ENCODE measurements around the gene FAM120B.
"Not testable (repeated sequence)": the region's sequence is repeated elsewhere in the genome, so short reads cannot be mapped to it uniquely, and the experiment has no call there.

The FAM120B gene

GRCh38 chr6:170297576-170298330 lies 8.8 kb upstream of the FAM120B start:
- no peak for DNase-seq (ENCODE audit: low read depth in 2 of 2)

GRCh38 chr6:170298688-170299087 lies 7.9 kb upstream of the FAM120B start:
- no peak for DNase-seq (ENCODE audit: low read depth in 2 of 2)

DNA sequence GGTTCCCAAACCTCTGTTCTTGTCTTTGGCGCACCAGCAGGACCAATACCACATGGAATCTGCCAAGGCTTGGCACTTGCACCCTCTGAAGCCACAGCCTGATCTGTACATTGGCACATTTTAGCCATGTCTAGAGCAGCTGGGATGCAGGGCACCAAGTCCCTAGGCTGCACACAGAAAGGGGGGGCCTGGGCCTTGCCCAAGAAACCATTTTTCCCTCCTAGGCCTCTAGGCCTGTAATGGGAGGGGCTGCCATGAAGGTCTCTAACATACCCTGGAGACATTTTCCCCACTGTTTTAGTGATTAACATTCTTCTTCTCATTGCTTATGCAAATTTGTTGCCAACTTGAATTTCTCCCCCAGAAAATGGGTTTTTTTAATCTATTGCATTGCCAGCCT lies 5.4 kb upstream of the FAM120B start:
- no peak for DNase-seq (ENCODE audit: low read depth in 2 of 2)

- DNase-seq (ENCODE audit: low read depth in 2 of 2): no peak
These were observed 694 bp upstream of the FAM120B start for GRCh38 chr6:170305805-170306323.

DNA sequence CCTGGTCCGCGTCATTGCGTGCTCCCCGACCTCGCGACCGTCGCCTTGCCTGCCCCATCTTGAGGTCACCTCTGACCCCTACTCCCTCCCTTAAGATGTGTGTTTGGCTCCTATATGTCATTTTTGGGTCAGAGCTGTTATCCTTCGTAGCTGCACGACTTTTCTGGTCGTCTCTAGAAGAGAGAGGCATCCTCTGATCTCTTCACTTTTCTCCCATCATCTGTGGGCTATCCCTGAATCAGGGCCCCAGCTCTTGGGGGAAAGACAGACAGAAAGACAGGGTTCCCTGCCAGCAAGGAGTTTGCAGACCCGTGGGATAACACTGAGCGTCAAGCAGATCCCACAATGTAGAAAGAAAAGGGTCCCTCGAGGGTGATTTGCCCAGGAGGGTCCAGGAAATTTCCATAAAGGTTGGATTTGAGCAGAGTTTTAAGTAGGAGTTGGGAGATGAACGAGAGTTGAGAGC lies 555 bp downstream of the FAM120B start:
- no peak for DNase-seq (ENCODE audit: low read depth in 2 of 2)

DNA sequence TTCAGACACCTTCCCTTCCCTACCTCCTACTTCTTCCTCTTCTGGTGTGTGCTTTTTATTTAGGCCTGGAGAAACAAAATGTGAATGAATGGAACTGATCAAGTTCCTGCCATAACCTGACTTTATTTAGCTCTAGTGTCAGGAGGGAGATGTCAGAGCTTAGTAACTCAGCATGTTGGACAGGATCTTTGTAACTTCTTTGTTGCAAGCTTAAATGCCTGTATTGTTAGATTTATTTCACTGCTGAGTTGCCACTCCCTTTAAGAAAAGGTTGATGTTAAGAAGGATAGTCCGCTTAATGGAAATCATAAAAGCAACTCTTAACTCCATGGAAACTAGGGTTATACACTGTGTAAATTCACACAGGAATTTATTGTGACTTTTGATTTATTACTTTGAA lies 2.2 kb downstream of the FAM120B start:
- no peak for DNase-seq (ENCODE audit: low read depth in 2 of 2)

- no peak for DNase-seq (ENCODE audit: low read depth in 2 of 2)
These were observed 5.1 kb downstream of the FAM120B start for GRCh38 chr6:170311696-170312095.

DNA sequence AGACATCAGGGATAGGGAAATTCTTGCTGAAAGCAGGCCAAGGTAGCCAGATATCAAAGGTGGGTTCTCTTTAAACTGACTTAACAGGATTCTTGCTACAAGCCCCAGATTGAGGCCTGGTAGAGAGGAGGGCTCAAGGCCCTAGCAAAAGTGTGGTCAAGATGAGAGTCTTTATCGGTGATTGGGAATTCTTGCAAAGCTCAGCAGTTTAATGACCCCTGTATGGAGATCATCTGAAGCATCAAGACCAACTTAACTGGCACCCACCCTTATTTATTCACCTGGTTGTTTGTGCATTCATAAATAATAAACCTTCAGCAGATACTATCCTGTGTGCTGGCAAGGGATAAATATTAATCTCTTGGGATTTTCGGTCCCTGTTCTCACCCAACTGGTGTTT lies 6.3 kb downstream of the FAM120B start:
- no peak for DNase-seq (ENCODE audit: low read depth in 2 of 2)

DNA sequence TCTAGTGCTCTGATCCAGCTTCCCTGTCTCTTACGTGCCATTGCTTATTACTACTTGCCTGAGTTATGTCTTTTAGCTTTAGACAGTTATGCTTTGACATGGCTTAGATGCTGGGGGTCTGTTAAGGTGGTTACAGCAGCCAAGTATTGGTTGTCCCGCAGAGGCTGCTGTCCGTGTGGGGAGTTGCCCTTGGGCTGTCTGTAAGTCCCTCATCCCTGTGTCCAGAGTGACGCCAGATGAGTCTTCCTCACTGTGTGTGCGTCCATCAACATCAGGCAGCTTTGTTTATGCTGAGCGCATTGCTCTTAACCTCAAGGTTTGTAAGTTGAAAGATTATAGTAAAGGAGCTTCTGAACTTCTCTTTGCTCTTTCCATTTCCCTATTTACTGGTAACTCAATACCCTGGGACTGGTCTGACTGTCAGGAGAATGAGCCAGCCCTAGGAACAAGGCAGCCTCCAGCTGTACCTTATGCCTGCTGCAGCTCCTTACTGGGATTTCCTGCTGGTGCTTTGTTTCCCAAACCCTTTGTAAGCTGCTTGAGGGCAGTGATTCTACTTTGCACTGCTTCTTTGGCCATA lies 7.2 kb downstream of the FAM120B start:
- DNase-seq (ENCODE audit: low read depth in 2 of 2): no peak

GRCh38 chr6:170314983-170315382 lies 8.4 kb downstream of the FAM120B start:
- no peak for DNase-seq (ENCODE audit: low read depth in 2 of 2)

DNA sequence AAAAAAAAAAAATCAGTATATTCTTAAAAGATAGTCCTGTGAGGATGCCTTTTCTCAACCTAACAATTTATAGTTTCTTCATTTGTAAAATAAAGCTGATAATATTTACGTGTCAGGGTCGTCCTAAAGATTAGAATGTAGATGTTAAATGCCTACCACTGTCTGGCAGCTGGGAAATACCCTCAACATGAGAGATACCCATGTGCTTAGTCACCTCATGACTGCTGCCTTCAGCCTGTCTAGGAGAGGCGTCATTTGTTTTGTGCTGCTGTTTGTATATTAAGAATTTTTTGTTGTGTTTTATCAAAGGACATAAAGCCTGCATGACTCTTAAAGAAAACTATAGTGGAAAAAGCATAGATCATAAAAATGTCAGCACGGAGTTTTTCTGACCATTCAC lies 9.5 kb downstream of the FAM120B start:
- DNase-seq (ENCODE audit: low read depth in 2 of 2): no peak

DNA sequence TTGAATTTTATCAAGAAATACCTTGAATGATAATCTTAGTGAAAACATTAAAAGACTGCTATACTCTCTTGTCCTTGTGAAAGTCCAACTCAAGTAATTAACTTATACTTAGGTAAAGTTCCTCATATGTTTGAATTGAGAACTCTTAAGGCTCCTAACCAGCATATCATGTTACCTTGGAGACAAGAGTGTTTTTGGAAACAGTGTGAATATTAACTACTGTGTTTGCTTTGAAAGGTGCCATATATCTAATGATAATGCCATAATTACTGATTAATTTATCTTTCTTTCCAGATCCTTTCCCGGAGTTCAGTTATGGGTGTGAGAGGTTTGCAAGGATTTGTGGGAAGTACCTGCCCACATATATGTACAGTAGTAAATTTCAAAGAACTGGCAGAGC lies 10.5 kb downstream of the FAM120B start:
- no peak for DNase-seq (ENCODE audit: low read depth in 2 of 2)

DNA sequence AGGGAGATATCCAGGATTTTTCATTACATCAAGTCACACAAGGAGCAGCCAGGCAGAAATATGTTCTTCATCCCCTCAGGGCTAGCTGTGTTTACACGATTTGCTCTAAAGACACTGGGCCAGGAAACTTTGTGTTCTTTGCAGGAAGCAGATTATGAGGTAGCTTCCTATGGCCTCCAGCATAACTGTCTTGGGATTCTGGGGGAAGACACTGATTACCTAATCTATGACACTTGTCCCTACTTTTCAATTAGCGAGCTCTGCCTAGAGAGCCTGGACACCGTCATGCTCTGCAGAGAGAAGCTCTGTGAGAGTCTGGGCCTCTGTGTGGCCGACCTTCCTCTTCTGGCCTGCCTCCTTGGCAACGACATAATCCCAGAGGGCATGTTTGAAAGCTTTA lies 11.2 kb downstream of the FAM120B start:
- DNase-seq (ENCODE audit: low read depth in 2 of 2): no peak

DNA sequence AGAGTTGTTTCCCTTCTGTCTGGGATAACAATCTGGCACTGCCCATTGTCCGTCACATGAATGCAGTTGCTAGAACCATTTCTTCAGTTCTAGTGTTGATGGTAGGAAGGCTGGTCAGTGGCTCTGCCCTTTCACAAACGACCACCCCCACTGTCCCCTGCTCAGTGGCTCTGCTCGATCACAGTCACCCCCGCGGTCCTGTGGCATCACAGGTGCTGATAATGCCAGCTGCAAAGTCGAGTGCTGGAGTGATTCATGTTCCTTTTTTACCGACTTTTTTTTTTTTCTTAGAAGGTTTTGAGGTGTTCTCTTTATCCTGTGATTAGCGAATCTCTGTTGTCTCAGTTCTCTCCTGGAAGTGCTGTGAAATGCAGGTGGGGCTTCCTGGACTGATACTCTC lies 22.8 kb downstream of the FAM120B start:
- no peak for DNase-seq (ENCODE audit: low read depth in 2 of 2)

GRCh38 chr6:170335199-170335598 lies 28.6 kb downstream of the FAM120B start:
- DNase-seq (ENCODE audit: low read depth in 2 of 2): not testable (repeated sequence)

DNA sequence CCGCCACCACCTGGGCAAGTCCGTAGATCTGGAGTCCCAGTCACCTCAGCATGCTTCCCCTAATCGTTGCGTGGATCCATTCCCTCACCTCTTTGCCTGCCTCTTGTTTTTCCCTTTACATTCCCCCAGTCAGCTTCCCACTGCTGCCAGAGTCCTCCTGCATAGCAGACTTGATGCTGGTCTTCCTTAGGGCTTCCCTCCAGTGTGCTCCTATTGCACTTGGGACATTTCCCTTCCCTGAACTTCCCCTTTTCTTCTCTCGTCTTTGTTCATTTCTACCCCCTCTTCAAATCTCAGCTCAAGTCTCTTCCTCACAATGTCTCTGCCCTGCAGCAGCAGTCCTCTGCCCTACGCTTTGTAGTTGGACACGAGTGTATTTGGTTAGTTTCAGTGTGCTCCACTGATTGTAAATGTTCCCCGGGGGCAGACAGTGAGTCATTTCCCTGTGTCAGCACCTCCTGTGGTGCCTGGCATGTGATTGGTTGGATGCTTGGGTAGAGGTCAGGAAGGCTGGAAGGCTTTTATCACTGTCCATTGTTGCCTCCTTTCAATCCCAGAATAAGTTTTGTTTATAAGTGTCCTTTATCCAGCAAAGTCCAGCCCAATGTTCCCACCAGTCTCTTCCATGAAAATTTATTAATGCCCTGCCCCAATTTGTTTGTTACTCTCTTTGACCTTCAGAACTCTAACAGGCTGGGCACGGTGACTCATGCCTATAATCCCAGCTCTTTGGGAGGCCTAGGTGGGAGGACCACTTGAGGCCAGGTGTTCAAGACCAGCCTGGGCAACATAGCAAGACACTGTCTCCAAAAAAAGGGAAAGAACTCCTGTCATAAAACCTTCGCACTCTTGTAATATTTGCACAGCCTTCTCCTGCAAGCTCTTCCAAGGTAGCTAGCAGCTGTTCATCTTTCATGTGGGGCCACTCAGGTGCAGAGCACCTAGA lies 38.3 kb downstream of the FAM120B start:
- DNase-seq (ENCODE audit: low read depth in 2 of 2): peak in 1 of 2 experiments; percentile 17

- DNase-seq (ENCODE audit: low read depth in 2 of 2): no peak
These were observed 39.1 kb downstream of the FAM120B start for GRCh38 chr6:170345662-170346061.

DNA sequence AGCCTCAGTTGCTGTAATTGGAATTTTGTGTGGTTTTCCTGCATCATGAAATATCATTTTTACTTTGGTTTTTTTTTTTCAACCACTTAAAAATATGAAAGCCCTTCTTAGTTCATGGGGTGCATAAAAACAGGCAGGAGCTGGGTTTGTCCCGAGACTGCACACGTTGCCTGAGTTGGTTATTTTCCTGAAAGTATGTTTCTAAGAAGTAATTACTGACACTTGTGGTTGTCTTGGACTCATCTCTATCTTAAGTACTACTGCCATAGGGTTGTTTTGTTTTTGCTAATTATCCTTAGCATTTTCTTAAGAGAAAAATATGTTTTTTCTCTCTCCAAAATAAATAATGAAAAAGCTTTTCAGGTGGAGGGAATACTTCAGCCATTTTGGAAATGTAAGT lies 40.1 kb downstream of the FAM120B start:
- DNase-seq (ENCODE audit: low read depth in 2 of 2): no peak

DNA sequence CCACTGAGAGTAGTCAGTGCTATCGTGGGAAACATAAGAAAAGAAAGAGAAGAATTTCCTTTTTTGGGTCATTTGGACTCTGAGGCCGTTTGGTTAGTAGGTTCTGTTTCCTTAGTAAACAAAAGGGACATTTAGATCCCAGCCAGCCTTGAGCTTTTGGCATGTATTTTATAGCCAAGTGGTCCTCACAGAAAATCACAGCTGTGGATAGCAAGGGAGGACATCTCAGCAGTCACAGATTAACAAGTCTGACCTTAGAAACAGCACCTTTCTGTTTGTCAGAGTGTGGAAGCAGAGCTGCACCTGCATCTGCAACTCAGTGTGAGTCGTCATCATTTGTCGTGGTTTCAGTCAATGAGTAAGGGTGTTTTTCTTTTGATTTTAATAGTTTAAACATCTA lies 40.5 kb downstream of the FAM120B start:
- no peak for DNase-seq (ENCODE audit: low read depth in 2 of 2)

- DNase-seq (ENCODE audit: low read depth in 2 of 2): no peak
These were observed 41.4 kb downstream of the FAM120B start for GRCh38 chr6:170347975-170348374.

- not testable (repeated sequence) for DNase-seq (ENCODE audit: low read depth in 2 of 2)
These were observed 44.9 kb downstream of the FAM120B start for GRCh38 chr6:170351456-170351855.

- not testable (repeated sequence) for DNase-seq (ENCODE audit: low read depth in 2 of 2)
These were observed 48.6 kb downstream of the FAM120B start for GRCh38 chr6:170355190-170355589.

All from fibroblast of skin of left quadriceps (primary cell).